Left ventricle myocardium inferior (tissue), 1 donor: Measurements from ENCODE around the gene CEACAM19. TPM values are rescaled to one million over a fixed set of nuclear protein-coding genes. Genes with fewer than 3 reads are reported as not detected.
A peak's percentile ranks its signal among the peaks of the same experiment; 100 is the strongest.

Experiments
- DNase-seq: peaks from one replicate; pipeline ENCODE4 v3.0.0-alpha.2; 2020
- H3K27ac ChIP-seq: fragments of 200-600 bp; replicated peaks from 2 replicates; pipeline ENCODE4 v1.8.0; 2021
- H3K27me3 ChIP-seq: fragments of 200-600 bp; 2 replicates; pipeline ENCODE4 v1.8.0; 2021; ENCODE audit warnings: low read depth
- H3K36me3 ChIP-seq: fragments of 200-600 bp; 2 replicates; pipeline ENCODE4 v1.8.0; 2021
- H3K4me1 ChIP-seq: fragments of 200-600 bp; 2 replicates; pipeline ENCODE4 v1.8.0; 2021
- H3K4me3 ChIP-seq: fragments of 200-600 bp; 2 replicates; pipeline ENCODE4 v1.8.0; 2021; ENCODE audit warnings: mild to moderate bottlenecking, moderate library complexity
- H3K9me3 ChIP-seq: fragments of 200-600 bp; replicated peaks from 2 replicates; pipeline ENCODE4 v1.8.0; 2021
- intact Hi-C: fragments of 100-400 bp; cut with micrococcal nuclease; formaldehyde crosslinking; loops from one replicate; pipeline ENCODE4 v1.11.0; 2022
- total RNA-seq: library from RNA; stranded (reverse); fragmentation: NEBNext Ultra II Directional; extraction: Animal tissue kit (Norgen Biotek cat#: 25700); gene quantifications from one replicate; pipeline ENCODE4 v1.2.1, GENCODE V29; 2021
- TF ChIP-seq, protein P1 (sequence below): fragments of 200-600 bp; IDR thresholded peaks from 2 replicates; pipeline ENCODE4 v1.8.0; 2021; ENCODE audit warnings: antibody characterized with exemption, mild to moderate bottlenecking, borderline replicate concordance
- donor health status: DM: no; HTN: yes; CAD: no; lungs with severe emphysema.

CEACAM19 gene
- total RNA-seq, 1 donor from 2014 or later, result 2.2 TPM

DNA sequence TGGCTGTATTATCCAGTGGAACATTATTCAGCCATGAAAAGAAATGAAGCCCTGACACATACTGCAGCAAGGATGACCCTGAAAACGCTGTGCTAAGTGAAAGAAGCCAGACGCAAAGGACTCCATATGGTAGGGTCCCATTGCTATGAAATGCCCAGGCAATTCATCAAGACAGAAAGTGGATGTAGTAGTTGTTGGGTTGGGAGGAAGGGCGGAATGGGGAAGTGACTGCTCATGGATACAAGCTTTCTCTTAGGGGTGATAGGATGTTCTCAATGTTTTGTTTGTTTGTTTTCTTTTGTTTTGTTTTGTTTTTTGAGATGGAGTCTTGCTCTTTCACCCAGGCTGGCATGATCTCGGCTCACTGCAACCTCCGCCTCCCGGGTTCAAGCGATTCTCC is 16.6 kb downstream of the CEACAM19 start:
- H3K27ac ChIP-seq, result no peak overlapping the region
- TF ChIP-seq, protein P1, sequence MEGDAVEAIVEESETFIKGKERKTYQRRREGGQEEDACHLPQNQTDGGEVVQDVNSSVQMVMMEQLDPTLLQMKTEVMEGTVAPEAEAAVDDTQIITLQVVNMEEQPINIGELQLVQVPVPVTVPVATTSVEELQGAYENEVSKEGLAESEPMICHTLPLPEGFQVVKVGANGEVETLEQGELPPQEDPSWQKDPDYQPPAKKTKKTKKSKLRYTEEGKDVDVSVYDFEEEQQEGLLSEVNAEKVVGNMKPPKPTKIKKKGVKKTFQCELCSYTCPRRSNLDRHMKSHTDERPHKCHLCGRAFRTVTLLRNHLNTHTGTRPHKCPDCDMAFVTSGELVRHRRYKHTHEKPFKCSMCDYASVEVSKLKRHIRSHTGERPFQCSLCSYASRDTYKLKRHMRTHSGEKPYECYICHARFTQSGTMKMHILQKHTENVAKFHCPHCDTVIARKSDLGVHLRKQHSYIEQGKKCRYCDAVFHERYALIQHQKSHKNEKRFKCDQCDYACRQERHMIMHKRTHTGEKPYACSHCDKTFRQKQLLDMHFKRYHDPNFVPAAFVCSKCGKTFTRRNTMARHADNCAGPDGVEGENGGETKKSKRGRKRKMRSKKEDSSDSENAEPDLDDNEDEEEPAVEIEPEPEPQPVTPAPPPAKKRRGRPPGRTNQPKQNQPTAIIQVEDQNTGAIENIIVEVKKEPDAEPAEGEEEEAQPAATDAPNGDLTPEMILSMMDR, result no peak
- no peaks in the 10 kb centered on the region for H3K9me3 ChIP-seq
- intact Hi-C loops, result no loop called here
- peaks cover 47% of the 10 kb centered on the region for H3K4me1 ChIP-seq
- no peaks in the 10 kb centered on the region for H3K36me3 ChIP-seq
- H3K4me3 ChIP-seq, result no peak overlapping the region
- H3K27me3 ChIP-seq, result no peaks in the 10 kb centered on the region
- DNase-seq, result no peak

DNA sequence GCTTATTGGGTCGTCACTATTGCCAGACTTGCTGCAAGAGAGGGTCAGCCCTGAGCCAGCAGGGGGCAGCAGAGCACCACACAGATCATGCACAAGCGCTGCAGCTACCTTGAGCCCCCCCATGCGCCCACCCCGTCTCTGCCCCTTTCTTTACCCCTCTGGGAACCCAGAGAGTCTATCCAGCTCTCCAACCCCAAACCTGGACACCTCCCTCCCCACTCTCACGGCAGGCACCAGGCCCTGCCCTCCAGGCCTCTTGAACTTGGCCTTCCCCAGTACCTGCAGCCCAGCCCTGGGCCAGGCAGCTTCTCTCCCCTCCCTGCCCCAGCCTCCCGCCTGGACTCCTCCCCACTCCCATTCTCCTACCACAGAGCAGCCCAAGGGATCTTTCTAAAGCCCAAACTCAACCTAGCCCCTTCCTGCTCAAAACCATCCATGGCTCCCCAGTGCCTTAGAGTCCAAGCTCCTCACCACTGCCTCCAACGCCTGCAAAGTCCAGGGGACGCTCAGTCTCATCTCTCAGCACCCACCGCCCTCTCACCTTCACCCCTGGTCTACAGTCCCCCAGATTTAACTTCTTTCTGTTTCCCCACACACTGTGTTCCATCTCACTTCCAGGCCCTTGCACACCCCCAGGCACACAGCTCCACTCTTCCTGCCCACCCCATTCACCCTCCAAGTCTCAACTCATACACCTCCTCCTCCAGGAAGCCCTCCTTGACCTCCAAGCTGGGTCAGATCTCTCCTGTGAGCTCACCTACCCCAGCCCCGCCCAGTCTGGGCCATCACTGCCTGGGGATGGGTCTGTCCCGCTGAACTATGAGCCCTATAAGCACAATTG is 18.2 kb downstream of the CEACAM19 start:
- Histone ChIP-seq H3K27ac (no peak overlapping the region), H3K27me3 (no peaks in the 10 kb centered on the region), H3K4me3 (no peak overlapping the region), H3K4me1 (peaks cover 48% of the 10 kb centered on the region), H3K9me3 (no peaks in the 10 kb centered on the region), H3K36me3 (no peaks in the 10 kb centered on the region)
- intact Hi-C loops, result no loop called here
- TF ChIP-seq, protein P1, result peak; percentile 96
- peak; percentile 69 for DNase-seq

DNA sequence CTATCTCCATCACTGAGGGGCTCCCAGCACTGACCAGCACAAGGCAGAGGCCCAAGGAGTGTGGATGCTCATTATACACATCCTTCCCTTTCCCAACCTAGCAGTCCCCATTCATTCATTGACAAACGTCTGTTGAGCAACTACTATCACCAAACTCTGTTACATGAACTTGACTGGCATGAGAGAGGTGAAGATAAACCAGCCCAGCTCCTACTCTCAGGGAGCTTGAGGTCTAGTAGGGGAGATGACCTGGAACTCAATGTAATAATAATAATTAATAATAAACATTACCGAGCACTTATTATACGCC is 18.8 kb downstream of the CEACAM19 start:
- no peaks in the 10 kb centered on the region for H3K36me3 ChIP-seq
- TF ChIP-seq, protein P1, result no peak
- no peaks in the 10 kb centered on the region for H3K27me3 ChIP-seq
- DNase-seq, result no peak
- no peak overlapping the region for H3K27ac ChIP-seq
- H3K4me3 ChIP-seq, result no peak overlapping the region
- H3K4me1 ChIP-seq, result peaks cover 48% of the 10 kb centered on the region
- intact Hi-C loops, result no loop called here
- H3K9me3 ChIP-seq, result no peaks in the 10 kb centered on the region

DNA sequence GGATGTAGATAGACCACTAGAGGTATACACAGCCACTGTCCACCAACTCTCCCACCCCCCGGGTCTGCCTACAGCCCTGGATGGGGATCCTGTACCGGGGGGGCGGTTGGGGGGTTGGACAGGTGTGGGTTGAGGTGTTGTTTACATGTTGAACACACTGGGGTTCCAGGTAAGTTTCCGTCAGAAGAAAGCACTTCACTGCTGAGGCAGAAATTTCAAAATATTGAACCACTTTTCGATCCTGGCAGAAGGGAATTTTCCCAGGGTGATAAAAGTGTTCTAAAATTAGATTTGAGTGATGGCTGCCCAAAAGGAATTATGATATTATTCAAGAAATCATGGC is 21.1 kb downstream of the CEACAM19 start:
- peak overlapping the region; percentile 73 for H3K27ac ChIP-seq
- H3K27me3 ChIP-seq, result no peaks in the 10 kb centered on the region
- no peaks in the 10 kb centered on the region for H3K36me3 ChIP-seq
- DNase-seq, result no peak
- intact Hi-C loops, result no loop called here
- peaks cover 39% of the 10 kb centered on the region for H3K4me1 ChIP-seq
- TF ChIP-seq, protein P1, result no peak
- no peak overlapping the region for H3K4me3 ChIP-seq
- no peaks in the 10 kb centered on the region for H3K9me3 ChIP-seq

DNA sequence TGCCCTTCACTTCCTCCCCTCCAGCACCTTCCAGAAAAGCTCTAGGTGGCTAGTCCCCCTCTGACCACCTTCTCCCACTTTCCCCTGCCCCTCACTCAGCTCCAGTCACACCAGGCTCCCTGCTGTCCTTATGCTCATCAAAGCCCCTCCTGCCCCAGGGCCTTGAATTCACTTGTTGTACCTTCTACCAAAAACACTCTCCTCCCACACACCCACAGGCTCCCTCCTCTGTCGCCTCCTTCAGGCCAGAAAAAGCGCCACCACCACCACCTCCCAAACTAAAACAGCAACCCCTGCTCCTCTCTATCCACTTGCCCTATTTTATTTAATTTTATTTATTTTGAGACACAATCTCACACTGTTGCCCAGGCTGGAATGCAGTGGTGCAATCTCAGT is 22.9 kb downstream of the CEACAM19 start:
- DNase-seq, result no peak
- H3K9me3 ChIP-seq, result no peaks in the 10 kb centered on the region
- TF ChIP-seq, protein P1, result no peak
- peaks cover 36% of the 10 kb centered on the region for H3K4me1 ChIP-seq
- no peaks in the 10 kb centered on the region for H3K36me3 ChIP-seq
- H3K27me3 ChIP-seq, result no peaks in the 10 kb centered on the region
- intact Hi-C loops, result no loop called here
- no peak overlapping the region for H3K4me3 ChIP-seq
- H3K27ac ChIP-seq, result peak overlapping the region; percentile 75
